ENCODE results near the gene WASHC3. TPM values are rescaled to one million over a fixed set of nuclear protein-coding genes. Genes with fewer than 3 reads are reported as not detected.
"Not testable (repeated sequence)": the region's sequence is repeated elsewhere in the genome, so short reads cannot be mapped to it uniquely, and the experiment has no call there.

The WASHC3 gene
- total and polyA plus RNA-seq, 12 donors = 33.2 to 55.2 (median 43.1) TPM

GRCh38 chr12:102096855-102097254, 35.1 kb upstream of the WASHC3 start:
- ATAC-seq (no peak), DNase-seq (no peak)
- Histone ChIP-seq H3K4me3 (no peak overlapping the region), H3K4me1 (peaks cover 0 to 12% (median 7%) of the 10 kb centered on the region in 9 donors), H3K36me3 (peaks cover 0 to 58% (median 17%) of the 10 kb centered on the region in 9 donors), H3K27ac (no peak overlapping the region), H3K9me3 (no peaks in the 10 kb centered on the region), H3K27me3 (no peaks in the 10 kb centered on the region)
- TF ChIP-seq, protein P1, sequence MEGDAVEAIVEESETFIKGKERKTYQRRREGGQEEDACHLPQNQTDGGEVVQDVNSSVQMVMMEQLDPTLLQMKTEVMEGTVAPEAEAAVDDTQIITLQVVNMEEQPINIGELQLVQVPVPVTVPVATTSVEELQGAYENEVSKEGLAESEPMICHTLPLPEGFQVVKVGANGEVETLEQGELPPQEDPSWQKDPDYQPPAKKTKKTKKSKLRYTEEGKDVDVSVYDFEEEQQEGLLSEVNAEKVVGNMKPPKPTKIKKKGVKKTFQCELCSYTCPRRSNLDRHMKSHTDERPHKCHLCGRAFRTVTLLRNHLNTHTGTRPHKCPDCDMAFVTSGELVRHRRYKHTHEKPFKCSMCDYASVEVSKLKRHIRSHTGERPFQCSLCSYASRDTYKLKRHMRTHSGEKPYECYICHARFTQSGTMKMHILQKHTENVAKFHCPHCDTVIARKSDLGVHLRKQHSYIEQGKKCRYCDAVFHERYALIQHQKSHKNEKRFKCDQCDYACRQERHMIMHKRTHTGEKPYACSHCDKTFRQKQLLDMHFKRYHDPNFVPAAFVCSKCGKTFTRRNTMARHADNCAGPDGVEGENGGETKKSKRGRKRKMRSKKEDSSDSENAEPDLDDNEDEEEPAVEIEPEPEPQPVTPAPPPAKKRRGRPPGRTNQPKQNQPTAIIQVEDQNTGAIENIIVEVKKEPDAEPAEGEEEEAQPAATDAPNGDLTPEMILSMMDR (IDR thresholded peaks at IDR 0.05) = no peak
- intact Hi-C loops (cut with DNase I) = no loop called here
- 83 to 90% methylated on average over 3 of the region's 3 CpGs for WGBS, 2 donors

DNA sequence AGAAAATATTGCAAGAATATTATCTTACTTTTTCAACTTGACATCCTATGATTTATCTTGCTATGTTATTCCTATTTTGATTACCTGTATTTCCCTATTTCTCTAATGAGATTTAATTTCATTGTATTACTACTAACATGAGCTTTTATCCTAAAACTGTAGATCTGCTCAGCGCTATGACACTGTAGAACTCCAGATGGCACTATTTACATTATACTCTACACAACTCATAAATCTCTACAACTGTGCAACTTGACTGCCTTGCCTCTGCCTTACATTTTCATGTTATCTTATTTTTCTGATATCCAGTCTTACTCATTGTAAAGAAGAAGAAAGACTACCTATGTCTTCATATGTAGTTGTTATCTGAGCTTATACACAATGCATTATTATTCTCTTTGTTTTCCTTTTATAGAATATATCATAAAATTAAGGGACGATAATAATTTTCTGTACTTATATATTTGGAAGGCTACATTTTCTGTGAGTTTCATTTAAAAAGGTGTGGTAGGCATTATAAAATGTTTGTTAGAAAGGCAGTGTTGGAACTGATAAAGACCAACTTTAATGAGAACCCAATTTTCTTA, 34.0 kb upstream of the WASHC3 start:
- Histone ChIP-seq H3K36me3 (peaks cover 0 to 53% (median 17%) of the 10 kb centered on the region in 9 donors), H3K27ac (no peak overlapping the region), H3K27me3 (no peaks in the 10 kb centered on the region), H3K4me1 (peaks cover 0 to 12% (median 7%) of the 10 kb centered on the region in 9 donors), H3K4me3 (no peak overlapping the region), H3K9me3 (no peaks in the 10 kb centered on the region)
- no peak for DNase-seq
- ATAC-seq = no peak
- 79 to 86% methylated on average over 2 of the region's 2 CpGs for WGBS, 2 donors
- TF ChIP-seq, protein P1 (IDR thresholded peaks at IDR 0.05) = peak in 5 of 9 donors; percentile 9 to 56 (median 40)
- intact Hi-C loops (cut with DNase I) = no loop called here

DNA sequence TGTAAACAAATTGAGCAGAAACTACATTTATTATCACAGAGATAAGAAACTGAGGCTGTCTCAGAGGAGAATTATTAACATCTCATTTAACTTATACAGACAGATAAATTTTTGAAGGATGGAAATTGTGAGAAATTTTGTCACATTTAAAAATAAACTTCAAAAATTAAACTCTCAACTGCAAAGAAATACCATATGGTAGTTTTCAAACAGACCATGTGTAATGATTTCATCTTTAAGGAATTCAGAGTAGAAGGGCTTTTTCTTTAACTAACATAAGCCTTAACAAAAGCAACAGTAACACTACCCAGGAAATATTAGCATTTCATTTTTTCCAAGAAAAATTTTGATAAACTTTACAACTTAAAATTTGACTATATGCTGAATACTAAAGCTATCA, 31.5 kb upstream of the WASHC3 start:
- TF ChIP-seq, protein P1 (IDR thresholded peaks at IDR 0.05) = no peak
- H3K9me3 ChIP-seq = no peaks in the 10 kb centered on the region
- no peaks in the 10 kb centered on the region for H3K27me3 ChIP-seq
- intact Hi-C loops (cut with DNase I) = no loop called here
- peak overlapping the region in 1 of 10 donors; percentile 44 for H3K27ac ChIP-seq
- H3K4me3 ChIP-seq = no peak overlapping the region
- DNase-seq (no peak), ATAC-seq (no peak)
- H3K36me3 ChIP-seq = peaks cover 0 to 33% (median 8%) of the 10 kb centered on the region in 9 donors
- H3K4me1 ChIP-seq = peaks cover 0 to 12% (median 7%) of the 10 kb centered on the region in 9 donors

DNA sequence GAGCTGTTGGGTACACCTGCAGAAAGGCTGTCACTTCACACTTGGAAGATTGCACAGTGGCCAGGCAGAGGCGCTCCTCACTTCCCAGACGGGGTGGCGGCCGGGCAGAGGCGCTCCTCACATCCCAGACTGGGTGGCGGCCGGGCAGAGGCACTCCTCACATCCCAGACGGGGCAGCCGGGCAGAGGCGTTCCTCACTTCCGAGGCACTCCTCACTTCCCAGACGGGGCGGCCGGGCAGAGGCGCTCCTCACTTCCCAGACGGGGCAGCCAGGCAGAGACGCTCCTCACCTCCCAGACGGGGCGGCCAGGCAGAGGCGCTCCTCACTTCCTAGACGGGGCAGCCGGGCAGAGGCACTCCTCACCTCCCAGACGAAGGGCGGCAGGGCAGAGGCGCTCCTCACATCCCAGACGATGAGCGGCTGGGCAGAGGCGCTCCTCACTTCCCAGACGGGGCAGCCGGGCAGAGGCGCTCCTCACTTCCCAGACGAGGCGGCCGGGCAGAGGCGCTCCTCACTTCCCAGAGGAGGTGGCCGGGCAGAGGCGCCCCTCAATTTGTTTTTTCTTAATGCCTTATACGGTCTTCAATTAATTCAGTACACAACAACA, 27.5 kb upstream of the WASHC3 start:
- not testable (repeated sequence) for H3K4me3 ChIP-seq, DNase-seq, H3K27me3 ChIP-seq, H3K27ac ChIP-seq, H3K9me3 ChIP-seq, ATAC-seq
- peaks cover 0 to 29% (median 12%) of the 10 kb centered on the region in 9 donors for H3K36me3 ChIP-seq
- intact Hi-C loops (cut with DNase I) = loop anchor here in 1 of 10 donors (10.0 kb wide), 1 partner anchor 1075 kb away; no protein-coding TSS in a partner anchor
- peaks cover 0 to 12% (median 7%) of the 10 kb centered on the region in 9 donors for H3K4me1 ChIP-seq
- 98 to 99% methylated on average over 38 of the region's 38 CpGs for WGBS, 2 donors

DNA sequence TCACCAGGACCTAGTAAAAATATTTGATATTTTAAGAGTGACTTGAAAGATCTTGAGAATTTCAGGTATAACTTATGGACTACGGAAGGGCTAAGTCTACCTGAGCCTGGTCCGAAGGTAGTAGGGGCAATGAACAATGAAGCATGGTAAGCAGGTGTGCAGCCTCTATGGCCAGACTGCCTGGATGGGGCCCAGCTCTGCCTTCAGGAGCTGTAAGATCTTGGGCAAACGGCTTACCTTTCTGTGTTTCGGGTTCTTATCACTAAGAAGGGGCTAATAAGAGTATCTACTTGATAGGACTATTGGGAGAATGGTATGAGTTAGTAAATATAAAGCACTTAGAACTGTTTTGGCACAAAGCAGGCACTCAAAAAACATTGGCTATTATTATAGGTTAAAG, 19.1 kb upstream of the WASHC3 start:
- H3K27me3 ChIP-seq = no peaks in the 10 kb centered on the region
- H3K4me3 ChIP-seq = no peak overlapping the region
- TF ChIP-seq, protein P1 (IDR thresholded peaks at IDR 0.05) = no peak
- intact Hi-C loops (cut with DNase I) = loop anchor here in 1 of 10 donors (10.0 kb wide), 1 partner anchor 1066 kb away; no protein-coding TSS in a partner anchor
- no peak for ATAC-seq
- H3K27ac ChIP-seq = no peak overlapping the region
- no peaks in the 10 kb centered on the region for H3K4me1 ChIP-seq
- H3K9me3 ChIP-seq = no peaks in the 10 kb centered on the region
- 93 to 95% methylated on average over 4 of the region's 4 CpGs for WGBS, 2 donors
- peaks cover 0 to 97% (median 53%) of the 10 kb centered on the region in 9 donors for H3K36me3 ChIP-seq
- DNase-seq = no peak

DNA sequence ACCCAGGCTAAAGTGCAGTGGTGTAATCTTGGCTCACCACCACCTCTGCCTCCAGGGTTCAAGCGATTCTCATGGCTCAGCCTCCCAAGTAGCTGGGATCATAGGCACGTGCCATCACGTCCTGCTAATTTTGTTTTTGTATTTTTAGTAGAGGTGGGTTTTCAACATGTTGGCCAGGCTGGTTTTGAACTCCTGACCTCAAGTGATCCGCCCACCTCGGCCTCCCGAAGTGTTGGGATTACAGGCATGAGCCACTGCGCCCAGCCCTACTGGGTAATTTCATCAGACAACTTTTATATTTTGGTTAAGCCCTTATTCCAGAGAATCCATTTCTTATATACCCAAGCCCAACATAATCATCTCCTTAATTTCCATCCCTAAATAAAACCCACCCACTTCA, 10.3 kb upstream of the WASHC3 start:
- H3K27ac ChIP-seq; H3K4me3 ChIP-seq; DNase-seq; H3K27me3 ChIP-seq; intact Hi-C loops (cut with DNase I); ATAC-seq; H3K9me3 ChIP-seq: not testable (repeated sequence)
- H3K36me3 ChIP-seq = peaks cover 0 to 45% (median 18%) of the 10 kb centered on the region in 9 donors
- 92 to 95% methylated on average over 7 of the region's 7 CpGs for WGBS, 2 donors
- peaks cover 0 to 32% (median 7%) of the 10 kb centered on the region in 9 donors for H3K4me1 ChIP-seq
